WTC11 (cell line): Measurements from ENCODE around the gene MED26.

Source experiments
- ATF1 ChIP-seq: sonication (generic); formaldehyde crosslinking; IDR thresholded peaks from 2 replicates; pipeline ENCODE4 v1.8.1; 2023; ENCODE audit warnings: mild to moderate bottlenecking, moderate library complexity, missing genetic modification reagents
- CTCF ChIP-seq: fragments of 200-600 bp; IDR thresholded peaks from 2 replicates; pipeline ENCODE4 v1.8.0; 2022; ENCODE audit warnings: antibody characterized with exemption
- ELF4 ChIP-seq: sonication (generic); formaldehyde crosslinking; IDR thresholded peaks from 2 replicates; pipeline ENCODE4 v1.8.1; 2022; ENCODE audit warnings: low read depth, mild to moderate bottlenecking, moderate library complexity, missing genetic modification reagents
- FOXK1 ChIP-seq: sonication (generic); formaldehyde crosslinking; IDR thresholded peaks from 2 replicates; pipeline ENCODE4 v1.8.0; 2022; ENCODE audit warnings: mild to moderate bottlenecking, moderate library complexity, missing genetic modification reagents
- MAX ChIP-seq: sonication (generic); formaldehyde crosslinking; IDR thresholded peaks from 2 replicates; pipeline ENCODE4 v1.8.0; 2022; ENCODE audit warnings: mild to moderate bottlenecking, missing genetic modification reagents
- MLX ChIP-seq: sonication (generic); formaldehyde crosslinking; IDR thresholded peaks from 2 replicates; pipeline ENCODE4 v1.8.1; 2023; ENCODE audit warnings: mild to moderate bottlenecking, missing genetic modification reagents, moderate library complexity
- NR3C1 ChIP-seq: sonication (generic); formaldehyde crosslinking; conservative IDR thresholded peaks from 2 replicates; pipeline ENCODE4 v1.8.1; 2023; ENCODE audit warnings: low read depth, mild to moderate bottlenecking, missing genetic modification reagents
- PREB ChIP-seq: sonication (generic); formaldehyde crosslinking; IDR thresholded peaks from 2 replicates; pipeline ENCODE4 v1.8.1; 2022; ENCODE audit warnings: mild to moderate bottlenecking, missing genetic modification reagents, moderate library complexity, borderline replicate concordance
- TEAD4 ChIP-seq: sonication (generic); formaldehyde crosslinking; IDR thresholded peaks from 2 replicates; pipeline ENCODE4 v1.8.0; 2022; ENCODE audit warnings: mild to moderate bottlenecking, missing genetic modification reagents
- ZSCAN18 ChIP-seq: fragments of 250-450 bp; sonication (Bioruptor Pico); IDR thresholded peaks from 2 replicates; pipeline ENCODE4 v2.1.2; 2022; ENCODE audit warnings: mild to moderate bottlenecking, moderate library complexity

GRCh38 chr19:16579381-16579780, 48.6 kb downstream of the MED26 start:
- no peak for TF ChIP-seq CTCF
- TF ChIP-seq FOXK1 (CRISPR knock-in tag), result no peak
- TF ChIP-seq PREB (CRISPR knock-in tag), result no peak
- TF ChIP-seq MAX (CRISPR knock-in tag), result no peak
- TF ChIP-seq ZSCAN18, result no peak
- no peak for TF ChIP-seq TEAD4 (CRISPR knock-in tag)
- no peak for TF ChIP-seq NR3C1 (CRISPR knock-in tag)
- TF ChIP-seq ATF1 (CRISPR knock-in tag), result no peak
- TF ChIP-seq MLX (CRISPR knock-in tag), result no peak
- TF ChIP-seq ELF4 (CRISPR knock-in tag), result no peak
